LNCAP (cell line): ENCODE data around the gene SYTL4.

ENCODE experiments used
- TF ChIP-seq, protein P1 (sequence below): fragments of 450-650 bp; IDR thresholded peaks from 2 replicates; pipeline ENCODE4 v1.5.1; 2017; ENCODE audit warnings: mild to moderate bottlenecking

SYTL4 gene

DNA sequence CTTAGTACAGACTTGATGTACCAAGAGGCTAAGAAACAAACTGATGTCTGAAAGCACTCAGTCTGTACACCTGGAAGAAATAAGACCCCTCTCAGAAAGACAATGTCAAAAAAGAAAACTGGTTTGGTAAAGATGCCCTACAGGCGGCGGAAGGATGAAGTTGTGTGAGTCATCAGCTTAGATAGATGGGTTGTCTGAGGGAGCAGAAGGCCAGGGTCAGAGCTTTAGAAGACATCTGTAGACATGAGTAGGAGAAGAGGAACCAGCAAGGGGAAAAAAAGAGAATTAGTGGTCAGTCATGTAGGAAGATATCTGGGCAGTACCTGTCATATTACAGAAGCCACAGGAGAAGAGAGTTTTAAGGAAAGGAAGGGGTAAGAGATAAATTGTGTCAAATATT, 79.7 kb downstream of the SYTL4 start:
- TF ChIP-seq, protein P1, sequence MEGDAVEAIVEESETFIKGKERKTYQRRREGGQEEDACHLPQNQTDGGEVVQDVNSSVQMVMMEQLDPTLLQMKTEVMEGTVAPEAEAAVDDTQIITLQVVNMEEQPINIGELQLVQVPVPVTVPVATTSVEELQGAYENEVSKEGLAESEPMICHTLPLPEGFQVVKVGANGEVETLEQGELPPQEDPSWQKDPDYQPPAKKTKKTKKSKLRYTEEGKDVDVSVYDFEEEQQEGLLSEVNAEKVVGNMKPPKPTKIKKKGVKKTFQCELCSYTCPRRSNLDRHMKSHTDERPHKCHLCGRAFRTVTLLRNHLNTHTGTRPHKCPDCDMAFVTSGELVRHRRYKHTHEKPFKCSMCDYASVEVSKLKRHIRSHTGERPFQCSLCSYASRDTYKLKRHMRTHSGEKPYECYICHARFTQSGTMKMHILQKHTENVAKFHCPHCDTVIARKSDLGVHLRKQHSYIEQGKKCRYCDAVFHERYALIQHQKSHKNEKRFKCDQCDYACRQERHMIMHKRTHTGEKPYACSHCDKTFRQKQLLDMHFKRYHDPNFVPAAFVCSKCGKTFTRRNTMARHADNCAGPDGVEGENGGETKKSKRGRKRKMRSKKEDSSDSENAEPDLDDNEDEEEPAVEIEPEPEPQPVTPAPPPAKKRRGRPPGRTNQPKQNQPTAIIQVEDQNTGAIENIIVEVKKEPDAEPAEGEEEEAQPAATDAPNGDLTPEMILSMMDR: no peak

DNA sequence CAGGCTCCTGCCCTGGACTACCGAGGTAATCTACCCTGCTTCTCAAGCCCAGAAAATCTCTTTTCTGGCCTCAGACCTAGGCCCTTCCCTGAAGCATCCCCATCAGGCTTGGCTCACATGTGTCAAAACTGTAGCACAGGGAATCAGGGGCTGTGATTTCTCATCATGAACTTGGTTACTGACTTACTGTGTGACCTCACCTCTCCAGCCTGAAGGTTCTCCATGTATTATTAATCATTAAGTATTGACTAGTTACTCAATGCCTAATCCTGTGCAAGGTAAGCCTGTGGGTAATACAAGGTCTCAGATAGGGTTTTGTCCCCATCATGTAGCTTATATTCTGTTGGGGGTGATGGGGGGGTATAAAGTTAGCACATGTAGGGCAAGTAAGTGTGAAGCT, 81.1 kb downstream of the SYTL4 start:
- TF ChIP-seq, protein P1: no peak

GRCh38 chrX:100649550-100650356, 82.2 kb downstream of the SYTL4 start:
- TF ChIP-seq, protein P1: no peak

DNA sequence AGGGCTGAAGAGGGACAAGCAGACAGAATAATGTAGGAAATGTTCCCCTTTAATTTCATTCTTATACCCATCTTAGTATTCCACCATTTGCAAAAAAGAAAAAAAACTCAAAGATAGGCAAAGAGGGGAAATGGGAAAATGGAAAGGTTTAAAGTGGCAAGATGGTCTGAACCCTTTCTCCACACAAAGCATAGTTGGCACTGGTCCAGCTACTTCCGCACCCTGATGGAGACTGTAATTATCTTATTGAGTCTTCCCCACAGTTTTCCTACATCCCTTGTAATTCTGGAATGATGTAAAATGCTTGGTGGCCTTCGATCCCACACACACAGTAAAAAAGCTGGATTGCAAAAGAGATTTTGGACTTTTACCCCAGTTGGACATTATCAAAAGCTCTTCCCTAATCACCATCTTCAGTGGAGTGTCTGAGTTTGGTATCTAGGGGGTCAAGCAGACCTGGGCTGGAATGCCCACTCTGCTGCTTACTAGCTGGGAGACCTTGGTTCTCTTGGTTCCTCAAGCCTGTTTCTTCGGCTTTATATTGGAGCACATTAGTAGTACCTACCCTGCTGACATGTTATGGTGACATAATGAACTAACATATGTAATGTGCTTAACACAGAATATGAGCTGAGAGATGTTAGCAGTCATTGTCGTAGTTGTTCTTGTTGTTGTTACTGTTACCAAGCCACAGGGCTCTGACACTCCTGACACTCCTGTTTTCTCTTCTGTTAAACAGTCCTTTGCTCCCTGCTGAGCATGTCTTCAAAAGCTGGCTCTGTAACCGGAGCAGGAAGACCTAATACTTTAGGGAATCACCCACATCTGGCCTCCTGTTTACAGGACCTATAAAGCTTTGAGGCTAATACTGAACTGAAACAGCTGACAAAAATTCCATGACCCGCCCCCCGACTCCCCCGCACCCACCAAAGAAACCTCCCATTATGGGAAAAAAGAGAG, 83.2 kb downstream of the SYTL4 start:
- TF ChIP-seq, protein P1: no peak

- TF ChIP-seq, protein P1: no peak
Measured at GRCh38 chrX:100647739-100648138, 84.2 kb downstream of the SYTL4 start.

GRCh38 chrX:100647095-100647494, 84.8 kb downstream of the SYTL4 start:
- TF ChIP-seq, protein P1: no peak

DNA sequence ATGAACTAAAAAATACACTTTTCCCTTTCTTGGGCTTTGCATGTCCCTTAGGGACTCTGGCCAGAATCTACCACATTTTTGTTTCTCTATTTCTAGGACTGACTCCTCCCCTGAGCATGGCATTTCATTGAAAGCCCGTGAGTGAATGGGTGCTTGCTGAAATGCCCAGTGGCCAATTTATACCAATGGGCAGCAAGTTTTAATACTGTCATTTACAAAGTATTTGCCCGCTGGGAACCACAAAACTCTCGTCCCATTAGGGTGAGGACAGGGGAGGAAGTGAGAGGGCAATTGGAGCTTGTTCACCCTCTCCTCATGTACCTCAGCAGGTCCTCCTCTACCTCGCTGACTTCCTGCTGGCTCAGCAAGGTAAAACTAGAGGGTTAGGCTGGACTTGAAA, 86.8 kb downstream of the SYTL4 start:
- TF ChIP-seq, protein P1: no peak
